CD14-positive monocyte (primary cell): Measurements from ENCODE around the gene KRTAP10-4. TPM values are rescaled to one million over a fixed set of nuclear protein-coding genes. Genes with fewer than 3 reads are reported as not detected.

Experiments
- DNase-seq, 3 donors: peaks; one replicate each; pipeline ENCODE4 v3.0.0-alpha.2; 2011 to 2022
- H2AFZ ChIP-seq: 2 replicates; pipeline ENCODE4 v1.6.0; 2012; ENCODE audit warnings: mild to moderate bottlenecking, low read depth, low read length, inconsistent platforms; ENCODE audit not compliant: insufficient read depth, poor library complexity, severe bottlenecking
- H3K27ac ChIP-seq, 2 donors: 1 replicate in 1 of 2; 2 replicates in 1 of 2; pipeline ENCODE4 v1.5.1; 2012 to 2013; ENCODE audit warnings: low read length in 2 of 2, control low read depth in 1 of 2, inconsistent platforms in 1 of 2, low read depth in 1 of 2, mild to moderate bottlenecking in 1 of 2
- H3K27me3 ChIP-seq, 2 donors: one replicate each; pipeline versions ENCODE4 v1.6.0 to v1.6.1; 2011 to 2013; ENCODE audit warnings: low read length in 2 of 2; ENCODE audit not compliant: control insufficient read depth in 2 of 2, insufficient read depth in 2 of 2
- H3K36me3 ChIP-seq, 2 donors: replicated peaks in 1 of 2; 1 replicate in 1 of 2; 2 replicates in 1 of 2; pipeline versions ENCODE4 v1.5.1 to v1.6.1; 2012 to 2013; ENCODE audit warnings: low read length in 2 of 2, control low read depth in 1 of 2, inconsistent platforms in 1 of 2, mild to moderate bottlenecking in 1 of 2; ENCODE audit not compliant: insufficient read depth in 2 of 2, control insufficient read depth in 1 of 2
- H3K4me1 ChIP-seq, 2 donors: 1 replicate in 1 of 2; 2 replicates in 1 of 2; pipeline versions ENCODE4 v1.5.1 to v1.6.1; 2012 to 2013; ENCODE audit warnings: low read length in 2 of 2, control low read depth in 1 of 2, inconsistent platforms in 1 of 2, mild to moderate bottlenecking in 1 of 2, moderate library complexity in 1 of 2; ENCODE audit not compliant: insufficient read depth in 2 of 2, control insufficient read depth in 1 of 2
- H3K4me2 ChIP-seq: replicated peaks from 2 replicates; pipeline ENCODE3; 2012; ENCODE audit warnings: low read length, moderate library complexity, mild to moderate bottlenecking; ENCODE audit not compliant: poor library complexity, severe bottlenecking; ENCODE audit errors: extremely low read depth
- H3K4me3 ChIP-seq, 3 experiments: fragments of 200-600 bp in 1 of 3; sonication (generic) in 1 of 3; replicated peaks in 1 of 3; 1 replicate in 2 of 3; 2 replicates in 1 of 3; pipeline ENCODE4 v1.5.1; 2011 to 2013; ENCODE audit warnings: low read length in 3 of 3, mild to moderate bottlenecking in 3 of 3, control low read depth in 2 of 3, low read depth in 2 of 3, inconsistent platforms in 1 of 3, moderate library complexity in 1 of 3
- H3K79me2 ChIP-seq: 2 replicates; pipeline ENCODE4 v1.6.0; 2012; ENCODE audit warnings: mild to moderate bottlenecking, control low read depth, inconsistent platforms, low read length, moderate library complexity; ENCODE audit not compliant: insufficient read depth
- H3K9ac ChIP-seq: 2 replicates; pipeline ENCODE4 v1.6.0; 2017; ENCODE audit warnings: low read length, mild to moderate bottlenecking; ENCODE audit not compliant: insufficient read depth, poor library complexity, severe bottlenecking
- H3K9me3 ChIP-seq, 2 donors: replicated peaks in 1 of 2; 1 replicate in 1 of 2; 2 replicates in 1 of 2; pipeline versions ENCODE4 v1.5.1 to v1.6.1; 2012 to 2013; ENCODE audit warnings: low read length in 2 of 2, control low read depth in 1 of 2; ENCODE audit not compliant: control insufficient read depth in 1 of 2, insufficient read depth in 1 of 2
- H4K20me1 ChIP-seq: 2 replicates; pipeline ENCODE4 v1.6.0; 2012; ENCODE audit warnings: mild to moderate bottlenecking, low read length, control low read depth, moderate library complexity; ENCODE audit not compliant: insufficient read depth
- H3K27ac Mint-ChIP-seq, 7 donors: one replicate each; pipeline ENCODE4 v1.8.0; 2020; ENCODE audit warnings: mild to moderate bottlenecking in 7 of 7, mixed read lengths in 7 of 7, moderate library complexity in 6 of 7, inconsistent platforms in 2 of 7
- H3K27me3 Mint-ChIP-seq, 3 donors: one replicate each; pipeline ENCODE4 v1.8.0; 2021 to 2022; ENCODE audit warnings: low read depth in 3 of 3, mild to moderate bottlenecking in 3 of 3, mixed read lengths in 3 of 3, moderate library complexity in 3 of 3, inconsistent platforms in 1 of 3
- H3K36me3 Mint-ChIP-seq, 2 donors: one replicate each; pipeline ENCODE4 v1.8.0; 2020; ENCODE audit warnings: mixed read lengths in 2 of 2, inconsistent platforms in 1 of 2, mild to moderate bottlenecking in 1 of 2
- H3K4me1 Mint-ChIP-seq: one replicate; pipeline ENCODE4 v1.8.0; 2020; ENCODE audit warnings: mild to moderate bottlenecking, mixed read lengths
- H3K4me3 Mint-ChIP-seq, 2 donors: one replicate each; pipeline ENCODE4 v1.8.0; 2020; ENCODE audit warnings: mild to moderate bottlenecking in 2 of 2, mixed read lengths in 2 of 2, moderate library complexity in 1 of 2
- H3K9me3 Mint-ChIP-seq, 7 donors: one replicate each; pipeline ENCODE4 v1.8.0; 2020 to 2022; ENCODE audit warnings: mixed read lengths in 7 of 7, mild to moderate bottlenecking in 6 of 7, moderate library complexity in 6 of 7, inconsistent platforms in 2 of 7
- WGBS: methylation state at CpG from one replicate; pipeline ENCODE4 v1.1.5; 2013; ENCODE audit warnings: missing lambda C conversion rate; ENCODE audit not compliant: insufficient coverage; 5-methylcytosine and 5-hydroxymethylcytosine counted together
- intact Hi-C, 2 donors: fragments of 100-400 bp; cut with micrococcal nuclease; formaldehyde crosslinking; loops; one replicate each; pipeline versions ENCODE4 v1.15.0 to v1.15.1; 2023
- polyA plus RNA-seq, 3 donors: library from polyadenylated mRNA; depleted of rRNA in 1 of 3; unstranded in 2 of 3; stranded (reverse) in 1 of 3; fragments of 300-500 nt in 2 of 3; fragments of >200 nt in 1 of 3; fragmentation: Illumina TruSeq in 2 of 3; gene quantifications; 1 replicate in 2 of 3; 2 replicates in 1 of 3; pipeline ENCODE4 v1.2.3, GENCODE V29; 2012 to 2021
- TF ChIP-seq, protein P1 (sequence below): fragments of 200-600 bp; IDR thresholded peaks from one replicate; pipeline ENCODE4 v1.8.0; 2022; ENCODE audit warnings: antibody characterized with exemption, mild to moderate bottlenecking

KRTAP10-4 gene
- polyA plus RNA-seq, 3 donors: not detected

DNA sequence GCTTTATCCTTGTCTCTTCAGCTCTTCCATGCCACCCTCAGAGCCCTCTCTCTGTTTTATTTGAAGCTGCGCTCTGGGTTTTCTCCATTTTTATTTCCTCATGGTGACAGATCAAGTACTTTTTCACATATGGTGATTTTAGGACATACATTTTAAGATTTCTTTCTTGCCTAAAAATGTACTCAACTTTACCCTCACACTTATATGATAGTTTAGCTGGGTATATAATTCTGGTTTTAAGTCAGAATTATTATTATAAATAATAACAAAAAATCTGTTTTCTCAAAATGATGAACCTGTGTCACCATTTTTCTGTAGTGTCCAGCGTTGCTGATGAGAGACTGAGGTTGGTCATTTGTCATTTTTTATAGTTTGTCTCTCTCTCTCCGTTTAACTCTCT, 7.6 kb downstream of the KRTAP10-4 start:
- H3K4me2 ChIP-seq: no peak overlapping the region
- Mint-ChIP-seq H3K9me3 (peaks cover 23 to 55% (median 49%) of the 10 kb centered on the region in 7 donors), H3K27ac (no peak overlapping the region), H3K4me3 (no peak overlapping the region), H3K27me3 (peaks cover 11 to 39% (median 14%) of the 10 kb centered on the region in 3 donors), H3K4me1 (no peaks in the 10 kb centered on the region), H3K36me3 (no peaks in the 10 kb centered on the region)
- H3K27ac ChIP-seq: no peak overlapping the region
- peaks cover 11 to 38% of the 10 kb centered on the region in 2 donors for H3K9me3 ChIP-seq
- TF ChIP-seq, protein P1, sequence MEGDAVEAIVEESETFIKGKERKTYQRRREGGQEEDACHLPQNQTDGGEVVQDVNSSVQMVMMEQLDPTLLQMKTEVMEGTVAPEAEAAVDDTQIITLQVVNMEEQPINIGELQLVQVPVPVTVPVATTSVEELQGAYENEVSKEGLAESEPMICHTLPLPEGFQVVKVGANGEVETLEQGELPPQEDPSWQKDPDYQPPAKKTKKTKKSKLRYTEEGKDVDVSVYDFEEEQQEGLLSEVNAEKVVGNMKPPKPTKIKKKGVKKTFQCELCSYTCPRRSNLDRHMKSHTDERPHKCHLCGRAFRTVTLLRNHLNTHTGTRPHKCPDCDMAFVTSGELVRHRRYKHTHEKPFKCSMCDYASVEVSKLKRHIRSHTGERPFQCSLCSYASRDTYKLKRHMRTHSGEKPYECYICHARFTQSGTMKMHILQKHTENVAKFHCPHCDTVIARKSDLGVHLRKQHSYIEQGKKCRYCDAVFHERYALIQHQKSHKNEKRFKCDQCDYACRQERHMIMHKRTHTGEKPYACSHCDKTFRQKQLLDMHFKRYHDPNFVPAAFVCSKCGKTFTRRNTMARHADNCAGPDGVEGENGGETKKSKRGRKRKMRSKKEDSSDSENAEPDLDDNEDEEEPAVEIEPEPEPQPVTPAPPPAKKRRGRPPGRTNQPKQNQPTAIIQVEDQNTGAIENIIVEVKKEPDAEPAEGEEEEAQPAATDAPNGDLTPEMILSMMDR: no peak
- H3K79me2 ChIP-seq: no peaks in the 10 kb centered on the region
- H3K9ac ChIP-seq: no peak overlapping the region
- H4K20me1 ChIP-seq: no peaks in the 10 kb centered on the region
- H2AFZ ChIP-seq: no peak overlapping the region
- no peaks in the 10 kb centered on the region for H3K36me3 ChIP-seq
- WGBS: no CpG with 5 or more reads among the region's 3 CpGs
- peaks cover 0 to 16% of the 10 kb centered on the region in 2 donors for H3K27me3 ChIP-seq
- intact Hi-C loops: no loop called here
- H3K4me3 ChIP-seq: no peak overlapping the region
- DNase-seq: no peak
- no peaks in the 10 kb centered on the region for H3K4me1 ChIP-seq

DNA sequence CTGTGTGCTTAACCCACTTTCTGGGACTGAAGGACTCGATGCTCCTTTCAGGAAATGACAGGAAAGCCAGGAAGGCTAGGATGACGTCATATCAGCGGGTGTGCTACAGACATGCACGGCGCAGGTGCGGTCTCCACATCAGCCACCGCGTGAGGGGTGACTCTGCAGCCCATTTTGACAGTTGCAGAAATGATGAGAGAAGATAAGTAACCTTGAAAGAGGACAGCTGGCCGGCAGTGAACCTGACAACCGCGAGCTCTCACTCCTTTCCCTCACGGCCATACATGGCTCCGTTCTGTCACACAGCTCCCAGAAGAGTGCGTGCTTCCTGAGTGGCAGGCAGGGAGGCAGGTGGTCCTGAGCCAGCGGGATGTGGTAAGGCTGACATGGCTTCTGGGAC, 8.5 kb downstream of the KRTAP10-4 start:
- Histone ChIP-seq H3K27ac (no peak overlapping the region), H3K79me2 (no peaks in the 10 kb centered on the region), H3K4me3 (no peak overlapping the region), H3K27me3 (peaks cover 0 to 16% of the 10 kb centered on the region in 2 donors), H3K36me3 (no peaks in the 10 kb centered on the region), H3K9ac (no peak overlapping the region), H3K4me1 (no peaks in the 10 kb centered on the region), H4K20me1 (no peaks in the 10 kb centered on the region), H2AFZ (no peak overlapping the region), H3K9me3 (peaks cover 6 to 33% of the 10 kb centered on the region in 2 donors), H3K4me2 (no peak overlapping the region)
- Mint-ChIP-seq H3K9me3 (peaks cover 24 to 53% (median 43%) of the 10 kb centered on the region in 7 donors), H3K4me1 (no peaks in the 10 kb centered on the region), H3K27ac (no peak overlapping the region), H3K27me3 (peaks cover 12 to 44% (median 14%) of the 10 kb centered on the region in 3 donors), H3K36me3 (no peaks in the 10 kb centered on the region), H3K4me3 (no peak overlapping the region)
- TF ChIP-seq, protein P1: no peak
- WGBS: 91% methylated on average over 10 of the region's 15 CpGs
- no peak for DNase-seq
- intact Hi-C loops: no loop called here
